Measurements from ENCODE around the gene SFRP2.

DNA sequence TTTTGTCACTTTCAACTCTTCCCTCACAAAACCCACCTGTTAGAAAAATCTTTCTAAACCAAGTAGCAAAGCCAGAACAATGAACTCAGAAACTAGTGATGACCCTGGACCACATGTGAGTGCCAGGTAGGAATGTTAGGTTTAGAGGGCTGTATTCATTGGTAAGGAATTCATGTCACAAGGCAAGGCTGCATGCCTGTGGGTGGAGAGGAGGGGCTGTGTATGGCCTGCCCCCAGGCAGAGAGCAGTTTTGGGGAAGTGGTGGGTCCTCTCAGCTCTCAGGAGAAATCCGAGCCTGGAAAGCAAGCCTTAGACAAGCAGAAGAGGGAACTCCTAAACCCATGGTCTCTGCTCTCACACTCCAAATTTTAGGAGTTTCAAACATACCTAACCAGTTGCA, 31.5 kb downstream of the SFRP2 start:
- TF ChIP-seq, protein P1, sequence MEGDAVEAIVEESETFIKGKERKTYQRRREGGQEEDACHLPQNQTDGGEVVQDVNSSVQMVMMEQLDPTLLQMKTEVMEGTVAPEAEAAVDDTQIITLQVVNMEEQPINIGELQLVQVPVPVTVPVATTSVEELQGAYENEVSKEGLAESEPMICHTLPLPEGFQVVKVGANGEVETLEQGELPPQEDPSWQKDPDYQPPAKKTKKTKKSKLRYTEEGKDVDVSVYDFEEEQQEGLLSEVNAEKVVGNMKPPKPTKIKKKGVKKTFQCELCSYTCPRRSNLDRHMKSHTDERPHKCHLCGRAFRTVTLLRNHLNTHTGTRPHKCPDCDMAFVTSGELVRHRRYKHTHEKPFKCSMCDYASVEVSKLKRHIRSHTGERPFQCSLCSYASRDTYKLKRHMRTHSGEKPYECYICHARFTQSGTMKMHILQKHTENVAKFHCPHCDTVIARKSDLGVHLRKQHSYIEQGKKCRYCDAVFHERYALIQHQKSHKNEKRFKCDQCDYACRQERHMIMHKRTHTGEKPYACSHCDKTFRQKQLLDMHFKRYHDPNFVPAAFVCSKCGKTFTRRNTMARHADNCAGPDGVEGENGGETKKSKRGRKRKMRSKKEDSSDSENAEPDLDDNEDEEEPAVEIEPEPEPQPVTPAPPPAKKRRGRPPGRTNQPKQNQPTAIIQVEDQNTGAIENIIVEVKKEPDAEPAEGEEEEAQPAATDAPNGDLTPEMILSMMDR (IDR thresholded peaks at IDR 0.05), result no peak
- no peak for TF ChIP-seq POLR2A (IDR thresholded peaks at IDR 0.05)

All from Peyer's patch (tissue), 4 donors.